Prostate gland (tissue), 2 donors: Measurements from ENCODE around the gene NUP50.

ENCODE experiments used
- POLR2A ChIP-seq: fragments of 450-650 bp; IDR thresholded peaks from one replicate; pipeline ENCODE4 v1.6.1; 2016; ENCODE audit warnings: antibody characterized with exemption, mild to moderate bottlenecking
- POLR2AphosphoS5 ChIP-seq: sonication (generic); formaldehyde crosslinking; IDR thresholded peaks from one replicate; pipeline ENCODE4 v1.6.1; 2017; ENCODE audit warnings: antibody characterized with exemption
- TF ChIP-seq, protein P1 (sequence below), 4 experiments: fragments of 200-600 bp in 2 of 4; fragments of 450-650 bp in 2 of 4; sonication (generic) in 2 of 4; IDR thresholded peaks; 1 replicate in 3 of 4; 2 replicates in 1 of 4; pipeline ENCODE4 v1.5.1; 2016 to 2019; ENCODE audit warnings: antibody characterized with exemption in 4 of 4, mild to moderate bottlenecking in 2 of 4, moderate library complexity in 2 of 4

DNA sequence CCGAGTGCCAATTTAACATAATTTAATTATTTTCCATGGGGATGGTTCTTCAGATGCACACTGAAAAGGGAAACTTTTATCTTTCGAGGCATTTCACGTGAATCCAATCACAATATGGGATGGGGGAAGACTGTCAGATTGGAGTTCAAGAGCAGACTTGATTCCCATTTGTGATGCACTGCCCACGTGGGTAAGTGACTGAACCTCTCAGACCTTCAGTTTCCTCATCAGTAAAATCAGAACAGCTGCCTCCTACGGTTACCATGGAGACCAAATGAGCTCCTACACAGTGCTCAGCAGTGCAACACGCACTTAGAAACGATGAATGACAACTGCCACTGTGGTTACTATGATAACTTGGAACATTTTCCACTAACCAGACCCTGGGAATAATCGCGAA lies 55.3 kb downstream of the NUP50 start:
- TF ChIP-seq, protein P1, sequence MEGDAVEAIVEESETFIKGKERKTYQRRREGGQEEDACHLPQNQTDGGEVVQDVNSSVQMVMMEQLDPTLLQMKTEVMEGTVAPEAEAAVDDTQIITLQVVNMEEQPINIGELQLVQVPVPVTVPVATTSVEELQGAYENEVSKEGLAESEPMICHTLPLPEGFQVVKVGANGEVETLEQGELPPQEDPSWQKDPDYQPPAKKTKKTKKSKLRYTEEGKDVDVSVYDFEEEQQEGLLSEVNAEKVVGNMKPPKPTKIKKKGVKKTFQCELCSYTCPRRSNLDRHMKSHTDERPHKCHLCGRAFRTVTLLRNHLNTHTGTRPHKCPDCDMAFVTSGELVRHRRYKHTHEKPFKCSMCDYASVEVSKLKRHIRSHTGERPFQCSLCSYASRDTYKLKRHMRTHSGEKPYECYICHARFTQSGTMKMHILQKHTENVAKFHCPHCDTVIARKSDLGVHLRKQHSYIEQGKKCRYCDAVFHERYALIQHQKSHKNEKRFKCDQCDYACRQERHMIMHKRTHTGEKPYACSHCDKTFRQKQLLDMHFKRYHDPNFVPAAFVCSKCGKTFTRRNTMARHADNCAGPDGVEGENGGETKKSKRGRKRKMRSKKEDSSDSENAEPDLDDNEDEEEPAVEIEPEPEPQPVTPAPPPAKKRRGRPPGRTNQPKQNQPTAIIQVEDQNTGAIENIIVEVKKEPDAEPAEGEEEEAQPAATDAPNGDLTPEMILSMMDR (IDR thresholded peaks at IDR 0.05): no peak
- no peak for TF ChIP-seq POLR2A
- no peak for TF ChIP-seq POLR2AphosphoS5
